GM21390 (cell line): ENCODE data around the gene POLG.

Experiments used
- ATAC-seq: cut with Tn5 transposase; IDR thresholded peaks from one replicate; pipeline ENCODE4 v1.9.1; 2021; ENCODE audit not compliant: unreplicated experiment

POLG gene

GRCh38 chr15:89370120-89370977 is 35.7 kb upstream of the POLG start:
- ATAC-seq = no peak

GRCh38 chr15:89369341-89369947 is 34.8 kb upstream of the POLG start:
- ATAC-seq = no peak

GRCh38 chr15:89368566-89369223 is 34.1 kb upstream of the POLG start:
- ATAC-seq = no peak

GRCh38 chr15:89367485-89368451 is 33.1 kb upstream of the POLG start:
- ATAC-seq = no peak

- no peak for ATAC-seq
Measured at GRCh38 chr15:89366656-89367393, 32.2 kb upstream of the POLG start.

GRCh38 chr15:89365462-89366065 is 30.9 kb upstream of the POLG start:
- no peak for ATAC-seq

- no peak for ATAC-seq
Measured at GRCh38 chr15:89364741-89365450, 30.3 kb upstream of the POLG start.

GRCh38 chr15:89364341-89364740 is 29.7 kb upstream of the POLG start:
- no peak for ATAC-seq

GRCh38 chr15:89363770-89364169 is 29.1 kb upstream of the POLG start:
- ATAC-seq = no peak

GRCh38 chr15:89363133-89363532 is 28.5 kb upstream of the POLG start:
- ATAC-seq = no peak

- ATAC-seq = no peak
Measured at GRCh38 chr15:89362203-89363101, 27.8 kb upstream of the POLG start.

GRCh38 chr15:89361451-89362202 is 27.0 kb upstream of the POLG start:
- ATAC-seq = no peak

- ATAC-seq = no peak
Measured at GRCh38 chr15:89360294-89360971, 25.8 kb upstream of the POLG start.

- ATAC-seq = no peak
Measured at GRCh38 chr15:89359471-89360293, 25.1 kb upstream of the POLG start.

- peak; percentile 88 for ATAC-seq
Measured at GRCh38 chr15:89358755-89359439, 24.3 kb upstream of the POLG start.

- ATAC-seq = no peak
Measured at GRCh38 chr15:89358435-89358754, 23.8 kb upstream of the POLG start.
